GM10266 (cell line): ENCODE measurements around the gene C2orf80.
"Not testable (repeated sequence)": the region's sequence is repeated elsewhere in the genome, so short reads cannot be mapped to it uniquely, and the experiment has no call there.

Experiments used
- DNase-seq: peaks from one replicate; pipeline ENCODE4 v3.0.0; 2012; ENCODE audit errors: extremely low spot score
- CTCF ChIP-seq: IDR thresholded peaks from 2 replicates; pipeline ENCODE4 v1.5.1; 2012; ENCODE audit warnings: mild to moderate bottlenecking, low read depth; ENCODE audit not compliant: control insufficient read depth, insufficient read depth; ENCODE audit errors: missing control alignments

C2orf80 gene

GRCh38 chr2:208142925-208143799 is 46.7 kb downstream of the C2orf80 start:
- no peak for TF ChIP-seq CTCF
- no peak for DNase-seq

- no peak for DNase-seq
- TF ChIP-seq CTCF = no peak
Observed at GRCh38 chr2:208142240-208142924, 47.4 kb downstream of the C2orf80 start.

- no peak for DNase-seq
- TF ChIP-seq CTCF = no peak
Observed at GRCh38 chr2:208139447-208139846, 50.4 kb downstream of the C2orf80 start.

GRCh38 chr2:208138334-208138733 is 51.5 kb downstream of the C2orf80 start:
- DNase-seq = not testable (repeated sequence)

- DNase-seq = no peak
- TF ChIP-seq CTCF = no peak
Observed at GRCh38 chr2:208136716-208137094, 53.1 kb downstream of the C2orf80 start.

- TF ChIP-seq CTCF = no peak
- no peak for DNase-seq
Observed at GRCh38 chr2:208135794-208136715, 53.8 kb downstream of the C2orf80 start.

- no peak for TF ChIP-seq CTCF
- DNase-seq = no peak
Observed at GRCh38 chr2:208134928-208135586, 54.8 kb downstream of the C2orf80 start.
